Measurements from ENCODE around the gene TAF4B. TPM values are rescaled to one million over a fixed set of nuclear protein-coding genes. Genes with fewer than 3 reads are reported as not detected.

TAF4B gene
- total RNA-seq, 1 donor from 2014 or later: 3.2 TPM

DNA sequence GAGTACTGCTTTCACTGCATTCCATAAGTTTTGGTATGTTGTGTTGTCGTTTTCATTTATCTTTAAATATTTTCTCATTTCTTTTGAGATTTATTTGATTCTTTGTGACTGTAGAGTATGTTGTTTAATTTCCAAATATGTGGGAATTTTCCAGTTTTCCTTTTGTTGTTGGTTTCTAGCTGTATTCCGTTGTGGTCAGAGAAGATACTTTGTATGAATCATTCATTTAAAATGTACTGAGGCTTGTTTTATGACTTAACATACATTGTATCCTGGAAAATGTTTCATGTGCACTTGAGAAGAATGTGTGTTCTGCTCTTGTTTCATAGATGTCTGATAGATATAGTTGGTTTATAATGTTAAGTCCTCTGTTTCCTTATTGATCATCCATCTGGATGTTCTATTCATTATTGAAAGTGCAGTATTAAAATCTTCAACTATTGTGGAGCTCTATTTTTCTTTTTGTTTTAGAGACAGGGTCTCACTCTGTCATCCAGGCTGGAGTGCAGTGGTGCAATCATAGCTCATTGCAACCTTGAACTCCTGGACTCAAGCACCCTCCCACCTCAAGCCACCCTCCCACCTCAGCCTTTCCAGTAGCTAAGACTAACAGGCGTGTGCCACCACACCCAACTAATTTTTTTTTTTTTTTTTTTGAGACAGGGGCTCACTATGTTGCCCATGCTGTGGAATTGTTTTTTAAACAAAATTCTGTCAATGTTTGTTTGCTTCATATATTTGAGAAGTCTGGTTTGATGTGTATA is 96.8 kb downstream of the TAF4B start:
- Mint-ChIP-seq H3K27ac (ENCODE audit: unreplicated experiment) (peak overlapping the region; percentile 64), H3K27me3 (ENCODE audit: low read depth, unreplicated experiment) (no peaks in the 10 kb centered on the region), H3K36me3 (ENCODE audit: low read depth, unreplicated experiment) (no peaks in the 10 kb centered on the region), H3K4me3 (ENCODE audit: unreplicated experiment) (no peak overlapping the region), H3K4me1 (ENCODE audit: low read depth, unreplicated experiment) (peaks cover 9% of the 10 kb centered on the region), H3K9me3 (ENCODE audit: unreplicated experiment) (no peaks in the 10 kb centered on the region)
- DNase-seq (ENCODE audit: low read depth) (peak; percentile 49), FAIRE-seq (no peak)
- Histone ChIP-seq H3K36me3 (ENCODE audit: insufficient read depth, low read length) (no peaks in the 10 kb centered on the region), H3K4me3 (ENCODE audit: insufficient read depth, low read depth, low read length) (no peak overlapping the region), H3K79me2 (ENCODE audit: insufficient read depth, low read length) (no peaks in the 10 kb centered on the region), H4K20me1 (ENCODE audit: insufficient read depth, low read length) (no peaks in the 10 kb centered on the region), H2AFZ (ENCODE audit: low read depth, low read length) (no peak overlapping the region), H3K4me1 (ENCODE audit: insufficient read depth, low read length) (no peaks in the 10 kb centered on the region), H3K27me3 (ENCODE audit: insufficient read depth, low read length) (no peaks in the 10 kb centered on the region), H3K27ac (ENCODE audit: low read depth, low read length) (no peak overlapping the region), H3K9ac (ENCODE audit: low read length) (no peak overlapping the region), H3K9me3 (ENCODE audit: insufficient read depth, low read depth, low read length) (no peaks in the 10 kb centered on the region), H3K4me2 (ENCODE audit: low read length) (peak overlapping the region; percentile 19)
- TF ChIP-seq, protein P1, sequence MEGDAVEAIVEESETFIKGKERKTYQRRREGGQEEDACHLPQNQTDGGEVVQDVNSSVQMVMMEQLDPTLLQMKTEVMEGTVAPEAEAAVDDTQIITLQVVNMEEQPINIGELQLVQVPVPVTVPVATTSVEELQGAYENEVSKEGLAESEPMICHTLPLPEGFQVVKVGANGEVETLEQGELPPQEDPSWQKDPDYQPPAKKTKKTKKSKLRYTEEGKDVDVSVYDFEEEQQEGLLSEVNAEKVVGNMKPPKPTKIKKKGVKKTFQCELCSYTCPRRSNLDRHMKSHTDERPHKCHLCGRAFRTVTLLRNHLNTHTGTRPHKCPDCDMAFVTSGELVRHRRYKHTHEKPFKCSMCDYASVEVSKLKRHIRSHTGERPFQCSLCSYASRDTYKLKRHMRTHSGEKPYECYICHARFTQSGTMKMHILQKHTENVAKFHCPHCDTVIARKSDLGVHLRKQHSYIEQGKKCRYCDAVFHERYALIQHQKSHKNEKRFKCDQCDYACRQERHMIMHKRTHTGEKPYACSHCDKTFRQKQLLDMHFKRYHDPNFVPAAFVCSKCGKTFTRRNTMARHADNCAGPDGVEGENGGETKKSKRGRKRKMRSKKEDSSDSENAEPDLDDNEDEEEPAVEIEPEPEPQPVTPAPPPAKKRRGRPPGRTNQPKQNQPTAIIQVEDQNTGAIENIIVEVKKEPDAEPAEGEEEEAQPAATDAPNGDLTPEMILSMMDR (IDR thresholded peaks at IDR 0.05; ENCODE audit: insufficient read depth, low read depth, low read length): no peak
- no peak for TF ChIP-seq EZH2 (IDR thresholded peaks at IDR 0.05; ENCODE audit: insufficient read depth, low read length)

DNA sequence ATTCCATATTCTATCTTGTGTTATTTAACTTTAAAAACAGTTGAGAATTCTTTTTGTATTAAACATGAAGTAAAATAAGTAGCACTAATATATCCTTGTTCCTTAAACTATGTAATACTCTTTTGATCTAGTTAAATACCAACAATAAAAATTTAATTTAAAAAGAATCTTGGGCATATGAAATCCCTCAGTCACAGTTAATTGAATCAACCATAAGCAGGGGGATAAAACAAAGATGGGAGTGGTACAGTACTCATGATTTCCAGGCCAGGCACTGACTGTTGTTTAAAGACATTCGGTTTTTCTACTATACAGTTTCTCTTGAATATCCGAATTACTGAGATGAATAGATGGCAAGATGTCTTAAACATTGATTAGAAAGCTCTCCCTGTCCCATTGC is 99.5 kb downstream of the TAF4B start:
- H3K27ac Mint-ChIP-seq (ENCODE audit: unreplicated experiment): no peak overlapping the region
- FAIRE-seq: no peak

More for the DNA sequence above, 99.5 kb downstream of the TAF4B start:
- Mint-ChIP-seq H3K4me3 (ENCODE audit: unreplicated experiment) (no peak overlapping the region), H3K27me3 (ENCODE audit: low read depth, unreplicated experiment) (no peaks in the 10 kb centered on the region), H3K4me1 (ENCODE audit: low read depth, unreplicated experiment) (peaks cover 9% of the 10 kb centered on the region), H3K9me3 (ENCODE audit: unreplicated experiment) (no peaks in the 10 kb centered on the region), H3K36me3 (ENCODE audit: low read depth, unreplicated experiment) (no peaks in the 10 kb centered on the region)
- TF ChIP-seq EZH2 (IDR thresholded peaks at IDR 0.05; ENCODE audit: insufficient read depth, low read length): no peak
- TF ChIP-seq, protein P1 (IDR thresholded peaks at IDR 0.05; ENCODE audit: insufficient read depth, low read depth, low read length): no peak
- Histone ChIP-seq H2AFZ (ENCODE audit: low read depth, low read length) (no peak overlapping the region), H3K9me3 (ENCODE audit: insufficient read depth, low read depth, low read length) (no peaks in the 10 kb centered on the region), H3K4me1 (ENCODE audit: insufficient read depth, low read length) (no peaks in the 10 kb centered on the region), H3K36me3 (ENCODE audit: insufficient read depth, low read length) (no peaks in the 10 kb centered on the region), H3K27me3 (ENCODE audit: insufficient read depth, low read length) (no peaks in the 10 kb centered on the region), H3K27ac (ENCODE audit: low read depth, low read length) (no peak overlapping the region), H4K20me1 (ENCODE audit: insufficient read depth, low read length) (no peaks in the 10 kb centered on the region), H3K4me3 (ENCODE audit: insufficient read depth, low read depth, low read length) (no peak overlapping the region), H3K9ac (ENCODE audit: low read length) (no peak overlapping the region), H3K79me2 (ENCODE audit: insufficient read depth, low read length) (no peaks in the 10 kb centered on the region), H3K4me2 (ENCODE audit: low read length) (no peak overlapping the region)
- DNase-seq (ENCODE audit: low read depth): no peak
